SK-N-MC (cell line): ENCODE measurements around the gene TRIM67.

ENCODE experiments used
- EZH2 ChIP-seq: fragments of 200-600 bp; sonication (generic); IDR thresholded peaks from one replicate; pipeline ENCODE4 v1.6.1; 2017; ENCODE audit warnings: antibody characterized with exemption
- FOXP2 ChIP-seq: optimal IDR thresholded peaks from 2 replicates; pipeline ENCODE3; 2011; ENCODE audit warnings: mild to moderate bottlenecking, moderate library complexity; ENCODE audit not compliant: insufficient read depth; ENCODE audit errors: extremely low read length, control extremely low read depth
- POLR2AphosphoS5 ChIP-seq: IDR thresholded peaks from 2 replicates; pipeline ENCODE4 v1.6.1; 2012; ENCODE audit warnings: mild to moderate bottlenecking, low read depth, low read length, borderline replicate concordance

DNA sequence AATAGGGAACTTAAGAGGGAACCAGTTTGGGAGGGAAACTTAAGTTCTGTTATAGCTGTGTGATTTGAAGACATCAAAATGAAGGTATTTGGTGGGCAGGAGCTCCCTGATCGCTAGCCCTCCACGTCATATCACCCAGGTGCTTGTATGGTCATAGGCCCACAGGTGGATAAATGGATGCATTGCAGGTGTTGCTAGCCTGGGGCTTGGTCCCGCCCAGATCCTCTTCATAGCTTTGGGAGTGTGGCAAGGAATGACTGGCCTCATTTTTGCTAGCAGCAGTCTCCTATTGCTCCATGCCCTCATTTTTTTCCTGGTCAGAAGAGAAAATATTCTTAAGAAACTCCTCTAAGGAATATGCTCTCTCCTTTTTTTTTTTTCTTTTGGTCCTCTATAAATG is 90.5 kb downstream of the TRIM67 start:
- TF ChIP-seq EZH2 (no peak), POLR2AphosphoS5 (no peak), FOXP2 (no peak)
